GM12878 (cell line): ENCODE results near the gene TEKT5. TPM values are rescaled to one million over a fixed set of nuclear protein-coding genes. Genes with fewer than 3 reads are reported as not detected.

Experiments
- ATAC-seq: fragments of 200-7000 bp; cut with Tn5 transposase; 3 replicates; pipeline ENCODE4 v1.9.1; 2020; ENCODE audit warnings: mild to moderate bottlenecking, moderate library complexity
- BruUV-seq: library from RNA; stranded (reverse); fragments of 400-500 nt; replicated peaks from 2 replicates; lab custom pipeline; 2021; lab: Mats Ljungman, UMichigan
- CTCF ChIA-PET: fragments of 300-600 bp; sonication (Branson Sonifier 250); formaldehyde crosslinking; extraction: SDS; loops from one replicate; lab custom pipeline; 2021; ENCODE audit warnings: inconsistent platforms; lab: Yijun Ruan, JAX
- POLR2A ChIA-PET: fragments of 350-600 bp; formaldehyde crosslinking; extraction: SDS; loops from one replicate; lab custom pipeline; 2021; ENCODE audit warnings: inconsistent platforms; lab: Charles Lee
- RAD21 ChIA-PET: fragments of 300-600 bp; sonication (Branson Sonifier 250); formaldehyde crosslinking; loops from one replicate; lab custom pipeline; 2023; ENCODE audit warnings: antibody characterized with exemption; ENCODE audit not compliant: unreplicated experiment; lab: Charles Lee
- SMC1A ChIA-PET: fragments of 300-600 bp; sonication (Branson Sonifier 250); formaldehyde crosslinking; loops from one replicate; lab custom pipeline; 2023; ENCODE audit not compliant: unreplicated experiment, uncharacterized antibody; lab: Charles Lee
- DNase-seq: peaks from one replicate; pipeline ENCODE4 v3.0.0-alpha.2; 2011; ENCODE audit warnings: low read depth, low spot score
- FAIRE-seq: peaks from 3 replicates; lab custom pipeline; 2011; peaks lifted over from hg19 to GRCh38; lab: Jason Lieb, UNC
- H2AFZ ChIP-seq: 2 replicates; pipeline ENCODE4 v1.6.0; 2011; ENCODE audit warnings: low read depth, low read length, control low read depth; ENCODE audit not compliant: control insufficient read depth
- H3K27ac ChIP-seq: 2 replicates; pipeline ENCODE4 v1.5.1; 2011; ENCODE audit warnings: control low read depth; ENCODE audit not compliant: control insufficient read depth, insufficient read depth
- H3K27me3 ChIP-seq, 2 experiments: replicated peaks in 1 of 2; 2 replicates each; pipeline versions ENCODE4 v1.6.0 to v1.6.1; 2011; ENCODE audit warnings: low read length in 1 of 2; ENCODE audit not compliant: control insufficient read depth in 2 of 2, insufficient read depth in 2 of 2
- H3K36me3 ChIP-seq, 2 experiments: 2 replicates each; pipeline ENCODE4 v1.5.1; 2011; ENCODE audit warnings: low read length in 1 of 2; ENCODE audit not compliant: control insufficient read depth in 2 of 2, insufficient read depth in 2 of 2
- H3K4me1 ChIP-seq: 2 replicates; pipeline ENCODE4 v1.6.1; 2011; ENCODE audit warnings: mild to moderate bottlenecking, low read length, moderate library complexity, mixed read lengths; ENCODE audit not compliant: control insufficient read depth, insufficient read depth
- H3K4me2 ChIP-seq: 2 replicates; pipeline ENCODE4 v1.6.0; 2011; ENCODE audit warnings: control low read depth; ENCODE audit not compliant: control insufficient read depth, insufficient read depth
- H3K4me3 ChIP-seq: fragments of 200-600 bp; sonication (generic); 2 replicates; pipeline ENCODE4 v1.5.1; 2016
- H3K79me2 ChIP-seq: 2 replicates; pipeline ENCODE4 v1.6.0; 2011; ENCODE audit warnings: low read length; ENCODE audit not compliant: control insufficient read depth, insufficient read depth
- H3K9ac ChIP-seq: 2 replicates; pipeline ENCODE4 v1.8.0; 2011; ENCODE audit warnings: low read length, control low read depth, mixed read lengths; ENCODE audit not compliant: control insufficient read depth, insufficient read depth
- H3K9me3 ChIP-seq: replicated peaks from 3 replicates; pipeline ENCODE4 v1.5.1; 2011; ENCODE audit warnings: mild to moderate bottlenecking, low read length; ENCODE audit not compliant: control insufficient read depth, insufficient read depth
- H4K20me1 ChIP-seq: 2 replicates; pipeline ENCODE4 v1.6.0; 2011; ENCODE audit not compliant: control insufficient read depth, insufficient read depth
- ATF3 ChIP-seq: IDR thresholded peaks from 2 replicates; pipeline ENCODE4 v1.6.1; 2011; ENCODE audit warnings: low read depth, mild to moderate bottlenecking, low read length, moderate library complexity, borderline replicate concordance; ENCODE audit errors: extremely low read depth
- CBFB ChIP-seq: IDR thresholded peaks from 2 replicates; pipeline ENCODE4 v1.6.1; 2016; ENCODE audit warnings: antibody characterized with exemption, low read depth
- DPF2 ChIP-seq: fragments of 450-650 bp; IDR thresholded peaks from 2 replicates; pipeline ENCODE4 v1.6.1; 2017; ENCODE audit warnings: mild to moderate bottlenecking
- KDM1A ChIP-seq: fragments of 200-600 bp; sonication (generic); IDR thresholded peaks from 2 replicates; pipeline ENCODE4 v1.6.1; 2016; ENCODE audit warnings: borderline replicate concordance
- MYB ChIP-seq: fragments of 150-350 bp; IDR thresholded peaks from 2 replicates; pipeline ENCODE4 v1.6.1; 2014; ENCODE audit warnings: mild to moderate bottlenecking, low read depth, low read length, borderline replicate concordance
- RELA ChIP-seq: fragments of 450-650 bp; IDR thresholded peaks from 2 replicates; pipeline ENCODE4 v1.8.0; 2014; ENCODE audit warnings: borderline replicate concordance; ENCODE audit not compliant: partially characterized antibody
- REST ChIP-seq: IDR thresholded peaks from 2 replicates; pipeline ENCODE4 v1.6.1; 2012; ENCODE audit warnings: mild to moderate bottlenecking, low read depth, low read length
- STAT1 ChIP-seq: fragments of 450-650 bp; conservative IDR thresholded peaks from 2 replicates; pipeline ENCODE4 v1.6.1; 2014; ENCODE audit warnings: antibody characterized with exemption, mild to moderate bottlenecking
- TAF1 ChIP-seq: IDR thresholded peaks from 2 replicates; pipeline ENCODE4 v1.6.1; 2011; ENCODE audit warnings: mild to moderate bottlenecking, low read depth, low read length, borderline replicate concordance
- ZNF207 ChIP-seq: fragments of 450-650 bp; IDR thresholded peaks from 2 replicates; pipeline ENCODE4 v1.6.1; 2014; ENCODE audit warnings: antibody characterized with exemption, mild to moderate bottlenecking, borderline replicate concordance
- WGBS: methylation state at CpG from one replicate; pipeline ENCODE4 v1.1.6; 2016; ENCODE audit warnings: low lambda C conversion rate; ENCODE audit not compliant: insufficient replicate concordance, insufficient coverage; ENCODE audit errors: missing lambda C conversion rate; 5-methylcytosine and 5-hydroxymethylcytosine counted together
- in situ Hi-C: fragments of 300-500 bp; cut with MboI; formaldehyde crosslinking; loops from 9 replicates; pipeline ENCODE4 v1.14.3; 2018; ENCODE audit warnings: mixed read lengths
- intact Hi-C: fragments of 100-400 bp; cut with micrococcal nuclease; formaldehyde crosslinking; loops from one replicate; pipeline ENCODE4 v1.14.2; 2022; ENCODE audit not compliant: unreplicated experiment
- polyA plus RNA-seq, 11 experiments: library from polyadenylated mRNA; depleted of rRNA in 4 of 11; unstranded in 6 of 11; stranded (reverse) in 5 of 11; fragments of >200 nt; fragmentation: Nextera tagmentation in 4 of 11; fragmentation: Illumina TruSeq in 1 of 11; extraction: Ambion mirVana in 4 of 11; extraction: Trizol in 1 of 11; gene quantifications; 1 replicate in 1 of 11; 2 replicates in 10 of 11; pipeline versions ENCODE4 v1.2.1 to v1.2.3, GENCODE V29; 2011 to 2016; ENCODE audit warnings: inconsistent platforms in 2 of 11, missing spikeins in 2 of 11, low read depth in 1 of 11
- total RNA-seq, 4 experiments: library from RNA; depleted of rRNA in 3 of 4; stranded (reverse); fragments of >200 nt in 3 of 4; fragmentation: Illumina TruSeq in 1 of 4; extraction: Trizol in 1 of 4; gene quantifications; 2 replicates each; pipeline versions ENCODE4 v1.2.1 to v1.2.3, GENCODE V29; 2013 to 2021

Gene TEKT5
- total and polyA plus RNA-seq, 10 of the 15 experiments (the other 5 are each of a cell fraction or from before 2014, with no cell fraction given): 0.19 to 2.2 (median 0.68) TPM; not detected in 1

- RAD21 ChIA-PET: no interaction called here
- no peaks in the 10 kb centered on the region for H3K36me3 ChIP-seq
- intact Hi-C loops: no loop called here
- SMC1A ChIA-PET: no interaction called here
- ATAC-seq (no peak), FAIRE-seq (no peak), DNase-seq (no peak)
- no peak overlapping the region for H3K4me3 ChIP-seq
- WGBS: 62% methylated on average over 7 of the region's 7 CpGs
- H3K9me3 ChIP-seq: no peaks in the 10 kb centered on the region; the same call in 2 of the 3 replicates
- H3K9ac ChIP-seq: no peak overlapping the region
- CTCF ChIA-PET: interaction anchor here (0.7 kb wide), 1 partner anchor 36 kb away, joined by 4 read pairs; no protein-coding TSS in a partner anchor
- no peaks in the 10 kb centered on the region for H3K79me2 ChIP-seq
- no TSS peak for BruUV-seq
- POLR2A ChIA-PET: no interaction called here
- no peaks in the 10 kb centered on the region; a peak in 1 of 4 replicates for H3K27me3 ChIP-seq
- in situ Hi-C loops: no loop called here
- H3K4me2 ChIP-seq: no peak overlapping the region
- H4K20me1 ChIP-seq: no peaks in the 10 kb centered on the region
- no peak overlapping the region for H2AFZ ChIP-seq
- H3K4me1 ChIP-seq: no peaks in the 10 kb centered on the region
- no peak overlapping the region for H3K27ac ChIP-seq
- TF ChIP-seq CBFB: no peak
- TF ChIP-seq RELA: no peak
- no peak for TF ChIP-seq MYB
- TF ChIP-seq STAT1: no peak
- TF ChIP-seq KDM1A: no peak
- TF ChIP-seq ATF3: no peak
- TF ChIP-seq TAF1: no peak
- TF ChIP-seq REST: no peak
- TF ChIP-seq ZNF207: no peak
- TF ChIP-seq DPF2: no peak
These were observed 51.8 kb downstream of the TEKT5 start for GRCh38 chr16:10642964-10643363.
